Gastrocnemius medialis (tissue), 4 donors: ENCODE measurements around the gene AKTIP. TPM values are rescaled to one million over a fixed set of nuclear protein-coding genes. Genes with fewer than 3 reads are reported as not detected.
A peak's percentile ranks its signal among the peaks of the same experiment; 100 is the strongest.

Experiments used
- ATAC-seq, 2 donors: fragments of 150-250 bp; one replicate each; pipeline ENCODE4 v1.9.1; 2016
- DNase-seq, 2 donors: peaks; one replicate each; pipeline ENCODE4 v3.0.0-alpha.2; 2019
- H3K27ac ChIP-seq, 4 donors: fragments of 200-600 bp; sonication (generic); 1 replicate in 1 of 4; 2 replicates in 3 of 4; pipeline ENCODE4 v1.5.1; 2016 to 2018; ENCODE audit warnings: mild to moderate bottlenecking in 2 of 4, moderate library complexity in 1 of 4
- H3K27me3 ChIP-seq, 3 donors: fragments of 200-600 bp; sonication (generic) in 2 of 3; 1 replicate in 1 of 3; 2 replicates in 2 of 3; pipeline versions ENCODE4 v1.5.1 to v1.6.0; 2016 to 2019; ENCODE audit warnings: mild to moderate bottlenecking in 1 of 3, moderate library complexity in 1 of 3
- H3K36me3 ChIP-seq, 2 donors: fragments of 200-600 bp; sonication (generic) in 1 of 2; one replicate each; pipeline ENCODE4 v1.5.1; 2017 to 2018
- H3K4me1 ChIP-seq, 2 donors: fragments of 200-600 bp; sonication (generic) in 1 of 2; one replicate each; pipeline ENCODE4 v1.5.1; 2016 to 2017; ENCODE audit warnings: mild to moderate bottlenecking in 2 of 2
- H3K4me3 ChIP-seq, 4 donors: fragments of 200-600 bp; sonication (generic) in 3 of 4; 1 replicate in 1 of 4; 2 replicates in 3 of 4; pipeline ENCODE4 v1.5.1; 2016 to 2019; ENCODE audit warnings: mild to moderate bottlenecking in 2 of 4
- H3K9me3 ChIP-seq, 3 donors: fragments of 200-600 bp; sonication (generic) in 2 of 3; 1 replicate in 1 of 3; 2 replicates in 2 of 3; pipeline ENCODE4 v1.5.1; 2016 to 2019
- POLR2A ChIP-seq, 2 donors: fragments of 450-650 bp; IDR thresholded peaks; one replicate each; pipeline ENCODE4 v1.6.1; 2017; ENCODE audit warnings: antibody characterized with exemption in 2 of 2, mild to moderate bottlenecking in 2 of 2, moderate library complexity in 2 of 2
- in situ Hi-C, 4 donors: fragments of 200-750 bp; cut with MboI; loops; one replicate each; pipeline versions ENCODE4 v1.15.0 to v1.8.0; 2017; ENCODE audit warnings: low sequenced_read_pairs in 4 of 4
- intact Hi-C: fragments of 100-400 bp; cut with DNase I; formaldehyde crosslinking; loops from one replicate; pipeline ENCODE4 v1.15.1; 2023; ENCODE audit warnings: low total_unique reads
- total RNA-seq, 4 donors: library from RNA; depleted of rRNA; stranded (reverse); fragments of >200 nt; gene quantifications; one replicate each; pipeline versions ENCODE4 v1.1.0 to v1.2.3, GENCODE V29; 2016
- TF ChIP-seq, protein P1 (sequence below), 5 experiments: fragments of 450-650 bp in 3 of 5; fragments of 200-600 bp in 2 of 5; sonication (generic) in 2 of 5; IDR thresholded peaks in 4 of 5; conservative IDR thresholded peaks in 1 of 5; 1 replicate in 4 of 5; 2 replicates in 1 of 5; pipeline ENCODE4 v1.5.1; 2016 to 2019; ENCODE audit warnings: antibody characterized with exemption in 5 of 5, mild to moderate bottlenecking in 3 of 5, moderate library complexity in 3 of 5

The AKTIP gene
- total RNA-seq, 4 donors from 2014 or later: 86.2 to 102 (median 94.1) TPM

DNA sequence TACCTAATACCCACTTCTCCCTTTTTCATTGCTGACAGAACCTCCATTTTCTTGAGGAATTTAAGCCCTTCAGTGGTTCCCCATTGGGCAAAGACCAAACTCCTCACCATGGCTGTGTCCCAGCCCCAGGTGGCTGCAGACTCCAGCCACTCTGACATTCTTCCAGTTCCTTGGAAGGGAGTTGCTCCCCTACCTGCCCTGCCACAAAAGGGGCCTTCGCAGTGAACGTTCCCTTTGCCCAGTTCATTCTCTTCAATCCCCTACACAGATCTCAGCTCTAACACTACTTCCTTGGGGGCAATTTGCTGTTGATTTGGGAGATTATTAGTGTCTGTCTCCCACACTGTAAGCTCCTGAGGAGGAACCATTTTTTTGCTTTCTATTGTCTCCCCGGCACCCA, 3.2 kb upstream of the AKTIP start:
- intact Hi-C loops (loop anchor here (10.0 kb wide), 3 partner anchors 229 to 451 kb away; partner anchors contain the start of genes CHD9 and CHD9NB), in situ Hi-C loops (loop anchor here in 1 of 4 donors (10.0 kb wide), 1 partner anchor 71 kb away; the partner anchor contains the start of gene RBL2)
- no peaks in the 10 kb centered on the region for H3K9me3 ChIP-seq
- TF ChIP-seq, protein P1, sequence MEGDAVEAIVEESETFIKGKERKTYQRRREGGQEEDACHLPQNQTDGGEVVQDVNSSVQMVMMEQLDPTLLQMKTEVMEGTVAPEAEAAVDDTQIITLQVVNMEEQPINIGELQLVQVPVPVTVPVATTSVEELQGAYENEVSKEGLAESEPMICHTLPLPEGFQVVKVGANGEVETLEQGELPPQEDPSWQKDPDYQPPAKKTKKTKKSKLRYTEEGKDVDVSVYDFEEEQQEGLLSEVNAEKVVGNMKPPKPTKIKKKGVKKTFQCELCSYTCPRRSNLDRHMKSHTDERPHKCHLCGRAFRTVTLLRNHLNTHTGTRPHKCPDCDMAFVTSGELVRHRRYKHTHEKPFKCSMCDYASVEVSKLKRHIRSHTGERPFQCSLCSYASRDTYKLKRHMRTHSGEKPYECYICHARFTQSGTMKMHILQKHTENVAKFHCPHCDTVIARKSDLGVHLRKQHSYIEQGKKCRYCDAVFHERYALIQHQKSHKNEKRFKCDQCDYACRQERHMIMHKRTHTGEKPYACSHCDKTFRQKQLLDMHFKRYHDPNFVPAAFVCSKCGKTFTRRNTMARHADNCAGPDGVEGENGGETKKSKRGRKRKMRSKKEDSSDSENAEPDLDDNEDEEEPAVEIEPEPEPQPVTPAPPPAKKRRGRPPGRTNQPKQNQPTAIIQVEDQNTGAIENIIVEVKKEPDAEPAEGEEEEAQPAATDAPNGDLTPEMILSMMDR (IDR thresholded peaks at IDR 0.05 in 4 of 5, conservative IDR thresholded peaks at IDR 0.05 in 1 of 5): no peak
- no peak for TF ChIP-seq POLR2A (IDR thresholded peaks at IDR 0.05)
- no peaks in the 10 kb centered on the region for H3K36me3 ChIP-seq
- no peak overlapping the region for H3K27ac ChIP-seq
- no peak for ATAC-seq
- H3K27me3 ChIP-seq: no peaks in the 10 kb centered on the region
- no peak overlapping the region for H3K4me3 ChIP-seq
- peaks cover 25 to 27% of the 10 kb centered on the region in 2 donors for H3K4me1 ChIP-seq
- no peak for DNase-seq

DNA sequence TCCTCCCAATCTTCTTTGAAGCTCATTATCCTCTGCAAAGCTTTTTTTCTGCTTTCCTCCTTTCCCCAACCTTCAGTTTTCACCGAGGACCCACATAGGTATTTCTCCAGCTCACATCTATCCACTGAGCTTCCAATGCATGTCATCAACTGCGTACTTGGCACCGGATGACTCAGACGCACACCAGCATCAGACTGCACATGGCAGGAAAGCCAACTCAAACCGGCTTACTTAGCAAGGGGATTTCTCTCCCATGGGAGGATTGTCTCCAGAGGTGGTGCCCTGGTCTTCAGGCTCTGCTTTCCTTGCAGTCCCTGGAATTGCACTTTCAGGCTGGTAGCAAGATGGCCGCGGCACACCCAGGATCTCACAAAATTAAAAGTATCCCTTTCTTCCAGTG, 1.7 kb upstream of the AKTIP start:
- TF ChIP-seq, protein P1 (IDR thresholded peaks at IDR 0.05 in 4 of 5, conservative IDR thresholded peaks at IDR 0.05 in 1 of 5): no peak
- no peak for TF ChIP-seq POLR2A (IDR thresholded peaks at IDR 0.05)
- in situ Hi-C loops (loop anchor here in 1 of 4 donors (10.0 kb wide), 1 partner anchor 70 kb away; the partner anchor contains the start of gene RBL2), intact Hi-C loops (loop anchor here (5.0 to 10.0 kb wide), 4 partner anchors 230 to 1423 kb away; partner anchors contain the start of genes CHD9 and CHD9NB)
- H3K27me3 ChIP-seq: no peaks in the 10 kb centered on the region
- peak overlapping the region; percentile 95 to 98 (median 96) for H3K27ac ChIP-seq
- H3K4me1 ChIP-seq: peaks cover 32 to 34% of the 10 kb centered on the region in 2 donors
- H3K36me3 ChIP-seq: no peaks in the 10 kb centered on the region
- DNase-seq: no peak
- peak overlapping the region in 2 of 4 donors; percentile 77 to 78 for H3K4me3 ChIP-seq
- ATAC-seq: no peak
- H3K9me3 ChIP-seq: no peaks in the 10 kb centered on the region

DNA sequence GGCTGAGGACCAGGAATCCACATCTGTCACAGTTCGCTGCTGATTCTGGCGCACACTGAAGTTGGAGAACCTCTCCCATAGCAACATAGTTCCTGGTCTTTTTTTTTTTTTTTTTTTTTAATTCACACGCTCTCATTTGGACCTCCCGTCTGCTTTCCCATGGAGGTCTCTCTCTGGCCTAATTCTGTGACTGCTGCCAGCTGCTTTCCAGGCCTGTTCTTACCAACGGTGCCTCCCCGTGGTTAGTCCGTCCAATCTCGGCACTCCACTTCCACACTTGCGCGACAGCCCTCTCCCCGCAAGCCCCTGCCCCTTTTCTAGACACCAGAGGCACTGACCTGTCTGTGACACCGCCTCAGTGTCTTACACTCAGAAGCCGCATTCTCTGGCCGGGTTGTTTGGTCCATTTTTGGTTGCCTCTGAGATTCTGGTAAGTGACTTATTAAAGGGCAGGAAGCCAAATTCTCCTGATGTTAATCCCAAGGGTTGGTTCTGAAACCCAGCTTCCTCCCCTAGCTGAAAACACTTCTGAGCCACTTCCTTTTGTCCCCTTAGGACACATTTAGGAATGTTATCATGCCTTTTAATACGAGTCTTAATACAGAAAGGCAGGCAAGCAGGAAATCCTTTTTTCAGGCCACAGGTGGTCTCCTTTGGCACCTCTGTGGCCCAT, 1.1 kb upstream of the AKTIP start:
- TF ChIP-seq, protein P1 (IDR thresholded peaks at IDR 0.05 in 4 of 5, conservative IDR thresholded peaks at IDR 0.05 in 1 of 5): no peak
- no peak for TF ChIP-seq POLR2A (IDR thresholded peaks at IDR 0.05)
- no peaks in the 10 kb centered on the region for H3K27me3 ChIP-seq
- H3K36me3 ChIP-seq: no peaks in the 10 kb centered on the region
- in situ Hi-C loops: loop anchor here in 1 of 4 donors (10.0 kb wide), 1 partner anchor 69 kb away; the partner anchor contains the start of gene RBL2
- intact Hi-C loops: loop anchor here (1.0 to 10.0 kb wide), 6 partner anchors 70 to 1423 kb away; partner anchors contain the start of genes CHD9, CHD9NB, FTO and RBL2
- ATAC-seq (peak in 1 of 2 donors; percentile 5), DNase-seq (peak; percentile 12 to 57)
- peak overlapping the region; percentile 77 to 91 (median 80) for H3K4me3 ChIP-seq
- H3K9me3 ChIP-seq: no peaks in the 10 kb centered on the region
- peaks cover 32 to 34% of the 10 kb centered on the region in 2 donors for H3K4me1 ChIP-seq
- peak overlapping the region; percentile 95 to 98 (median 96) for H3K27ac ChIP-seq

DNA sequence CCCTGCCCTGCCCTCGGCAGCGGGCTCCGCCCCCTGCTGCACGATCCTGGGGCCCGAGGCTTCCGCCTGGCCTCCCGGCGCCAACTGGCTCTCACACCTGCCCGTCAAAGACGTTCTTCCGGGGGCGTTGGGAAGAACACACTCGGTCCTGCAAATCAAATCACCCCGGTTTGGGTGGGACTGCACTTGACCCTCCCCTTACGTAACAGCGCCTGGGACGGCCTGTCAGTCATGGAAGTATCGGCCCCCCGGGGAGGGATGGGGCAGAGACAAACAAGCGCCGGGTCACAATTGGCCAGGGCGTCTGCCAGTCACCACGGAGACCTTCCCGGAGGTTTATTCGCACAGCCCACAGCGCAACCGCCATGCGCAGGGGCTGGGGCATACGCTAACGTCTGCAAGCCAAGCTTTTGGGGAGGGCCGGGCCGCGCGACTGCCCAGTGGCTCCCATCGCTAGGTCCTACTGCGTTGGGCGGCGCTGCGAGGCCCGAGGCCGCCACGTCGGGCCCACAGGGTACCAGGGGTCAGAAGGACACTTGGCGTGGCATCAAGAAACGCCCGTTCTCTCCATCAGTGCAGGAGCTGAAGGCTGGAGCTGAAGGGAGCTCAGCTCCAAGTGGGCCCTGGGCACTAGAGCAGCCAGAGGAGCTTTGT, 388 bp upstream of the AKTIP start:
- H3K36me3 ChIP-seq: no peaks in the 10 kb centered on the region
- intact Hi-C loops (loop anchor here (1.0 to 10.0 kb wide), 6 partner anchors 69 to 1424 kb away; partner anchors contain the start of genes CHD9, CHD9NB, FTO and RBL2), in situ Hi-C loops (loop anchor here in 1 of 4 donors (10.0 kb wide), 1 partner anchor 69 kb away; the partner anchor contains the start of gene RBL2)
- peak overlapping the region; percentile 95 to 98 (median 96) for H3K27ac ChIP-seq
- peaks cover 32 to 34% of the 10 kb centered on the region in 2 donors for H3K4me1 ChIP-seq
- peak overlapping the region; percentile 77 to 91 (median 82) for H3K4me3 ChIP-seq
- no peaks in the 10 kb centered on the region for H3K9me3 ChIP-seq
- H3K27me3 ChIP-seq: no peaks in the 10 kb centered on the region
- peak; percentile 90 to 91 for ATAC-seq
- peak; percentile 100 for DNase-seq
- TF ChIP-seq, protein P1 (IDR thresholded peaks at IDR 0.05 in 4 of 5, conservative IDR thresholded peaks at IDR 0.05 in 1 of 5): peak in 1 of 5 experiments; percentile 5
- TF ChIP-seq POLR2A (IDR thresholded peaks at IDR 0.05): peak; percentile 80 to 89
